ENCODE measurements around the gene MOCOS. TPM values are rescaled to one million over a fixed set of nuclear protein-coding genes. Genes with fewer than 3 reads are reported as not detected.
A peak's percentile ranks its signal among the peaks of the same experiment; 100 is the strongest.
"Not testable (repeated sequence)": the region's sequence is repeated elsewhere in the genome, so short reads cannot be mapped to it uniquely, and the experiment has no call there.

Gene MOCOS
- total RNA-seq, 1 donor from 2014 or later, result 1.9 TPM

DNA sequence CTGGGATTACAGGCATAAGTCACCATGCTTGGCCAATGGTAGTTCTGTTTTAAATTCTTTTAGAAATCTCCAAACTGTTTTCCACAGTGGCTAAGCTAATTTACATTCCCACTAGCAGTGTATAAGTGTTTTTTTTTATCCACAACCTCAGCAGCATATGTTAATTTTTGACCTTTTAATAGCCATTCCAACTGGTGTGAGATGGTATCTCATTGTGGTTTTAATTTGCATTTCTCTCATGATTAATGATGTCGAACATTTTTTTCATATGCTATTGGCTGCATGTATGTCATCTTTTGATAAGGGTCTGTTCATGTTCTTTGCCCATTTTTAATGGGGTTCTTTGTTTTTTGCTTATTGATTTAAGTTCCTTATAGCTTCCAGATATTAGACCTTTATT is 20.0 kb downstream of the MOCOS start:
- Mint-ChIP-seq H3K36me3 (ENCODE audit: low read depth, unreplicated experiment) (no peaks in the 10 kb centered on the region), H3K27ac (ENCODE audit: unreplicated experiment) (peak overlapping the region; percentile 12), H3K4me3 (ENCODE audit: unreplicated experiment) (no peak overlapping the region), H3K27me3 (ENCODE audit: low read depth, unreplicated experiment) (no peaks in the 10 kb centered on the region), H3K4me1 (ENCODE audit: low read depth, unreplicated experiment) (peaks cover 8% of the 10 kb centered on the region), H3K9me3 (ENCODE audit: unreplicated experiment) (peaks cover 7% of the 10 kb centered on the region)
- H3K4me2 ChIP-seq (ENCODE audit: low read length), result no peak overlapping the region
- H3K4me1 ChIP-seq (ENCODE audit: insufficient read depth, low read length), result no peaks in the 10 kb centered on the region
- FAIRE-seq (no peak), DNase-seq (ENCODE audit: low read depth) (no peak)
- H2AFZ ChIP-seq (ENCODE audit: low read depth, low read length), result no peak overlapping the region
- H3K36me3 ChIP-seq (ENCODE audit: insufficient read depth, low read length), result no peaks in the 10 kb centered on the region
- no peak overlapping the region for H3K9ac ChIP-seq (ENCODE audit: low read length)
- H3K27me3 ChIP-seq (ENCODE audit: insufficient read depth, low read length), result no peaks in the 10 kb centered on the region
- no peaks in the 10 kb centered on the region for H4K20me1 ChIP-seq (ENCODE audit: insufficient read depth, low read length)
- TF ChIP-seq, protein P1, sequence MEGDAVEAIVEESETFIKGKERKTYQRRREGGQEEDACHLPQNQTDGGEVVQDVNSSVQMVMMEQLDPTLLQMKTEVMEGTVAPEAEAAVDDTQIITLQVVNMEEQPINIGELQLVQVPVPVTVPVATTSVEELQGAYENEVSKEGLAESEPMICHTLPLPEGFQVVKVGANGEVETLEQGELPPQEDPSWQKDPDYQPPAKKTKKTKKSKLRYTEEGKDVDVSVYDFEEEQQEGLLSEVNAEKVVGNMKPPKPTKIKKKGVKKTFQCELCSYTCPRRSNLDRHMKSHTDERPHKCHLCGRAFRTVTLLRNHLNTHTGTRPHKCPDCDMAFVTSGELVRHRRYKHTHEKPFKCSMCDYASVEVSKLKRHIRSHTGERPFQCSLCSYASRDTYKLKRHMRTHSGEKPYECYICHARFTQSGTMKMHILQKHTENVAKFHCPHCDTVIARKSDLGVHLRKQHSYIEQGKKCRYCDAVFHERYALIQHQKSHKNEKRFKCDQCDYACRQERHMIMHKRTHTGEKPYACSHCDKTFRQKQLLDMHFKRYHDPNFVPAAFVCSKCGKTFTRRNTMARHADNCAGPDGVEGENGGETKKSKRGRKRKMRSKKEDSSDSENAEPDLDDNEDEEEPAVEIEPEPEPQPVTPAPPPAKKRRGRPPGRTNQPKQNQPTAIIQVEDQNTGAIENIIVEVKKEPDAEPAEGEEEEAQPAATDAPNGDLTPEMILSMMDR (IDR thresholded peaks at IDR 0.05; ENCODE audit: insufficient read depth, low read depth, low read length), result no peak
- TF ChIP-seq EZH2 (IDR thresholded peaks at IDR 0.05; ENCODE audit: insufficient read depth, low read length), result no peak
- no peak overlapping the region for H3K27ac ChIP-seq (ENCODE audit: low read depth, low read length)
- no peak overlapping the region for H3K4me3 ChIP-seq (ENCODE audit: insufficient read depth, low read depth, low read length)
- no peaks in the 10 kb centered on the region for H3K79me2 ChIP-seq (ENCODE audit: insufficient read depth, low read length)
- no peaks in the 10 kb centered on the region for H3K9me3 ChIP-seq (ENCODE audit: insufficient read depth, low read depth, low read length)

DNA sequence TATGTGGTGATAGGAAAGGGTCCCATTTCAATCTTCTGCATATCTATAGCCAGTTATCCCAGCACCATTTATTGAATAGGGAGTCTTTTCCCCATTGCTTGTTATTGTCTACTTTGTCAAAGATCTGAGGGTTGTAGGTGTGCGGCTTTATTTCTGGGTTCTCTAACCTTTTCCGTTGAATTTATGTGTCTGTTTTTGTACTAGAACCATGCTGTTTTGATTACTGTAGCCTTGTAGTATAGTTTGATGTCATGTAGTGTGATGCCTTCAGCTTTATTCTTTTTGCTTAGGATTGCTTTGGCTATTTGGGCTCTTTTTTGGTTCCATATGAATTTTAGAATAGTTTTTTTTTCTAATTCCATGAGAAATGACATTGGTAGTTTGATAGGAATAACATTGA is 20.7 kb downstream of the MOCOS start:
- not testable (repeated sequence) for FAIRE-seq; DNase-seq (ENCODE audit: low read depth); H3K36me3 ChIP-seq (ENCODE audit: insufficient read depth, low read length); H3K4me3 Mint-ChIP-seq (ENCODE audit: unreplicated experiment); H3K9me3 Mint-ChIP-seq (ENCODE audit: unreplicated experiment); H3K27ac ChIP-seq (ENCODE audit: low read depth, low read length); H4K20me1 ChIP-seq (ENCODE audit: insufficient read depth, low read length); H3K4me1 ChIP-seq (ENCODE audit: insufficient read depth, low read length); H3K9me3 ChIP-seq (ENCODE audit: insufficient read depth, low read depth, low read length); H3K4me2 ChIP-seq (ENCODE audit: low read length); H3K79me2 ChIP-seq (ENCODE audit: insufficient read depth, low read length); H3K36me3 Mint-ChIP-seq (ENCODE audit: low read depth, unreplicated experiment); H2AFZ ChIP-seq (ENCODE audit: low read depth, low read length); H3K27me3 ChIP-seq (ENCODE audit: insufficient read depth, low read length); H3K9ac ChIP-seq (ENCODE audit: low read length); H3K4me3 ChIP-seq (ENCODE audit: insufficient read depth, low read depth, low read length); H3K27ac Mint-ChIP-seq (ENCODE audit: unreplicated experiment); H3K4me1 Mint-ChIP-seq (ENCODE audit: low read depth, unreplicated experiment); H3K27me3 Mint-ChIP-seq (ENCODE audit: low read depth, unreplicated experiment)

- Mint-ChIP-seq H3K27me3 (ENCODE audit: low read depth, unreplicated experiment) (peaks cover 2% of the 10 kb centered on the region), H3K4me1 (ENCODE audit: low read depth, unreplicated experiment) (peaks cover 8% of the 10 kb centered on the region), H3K27ac (ENCODE audit: unreplicated experiment) (no peak overlapping the region), H3K9me3 (ENCODE audit: unreplicated experiment) (peaks cover 7% of the 10 kb centered on the region), H3K4me3 (ENCODE audit: unreplicated experiment) (no peak overlapping the region), H3K36me3 (ENCODE audit: low read depth, unreplicated experiment) (no peaks in the 10 kb centered on the region)
- H3K9ac ChIP-seq (ENCODE audit: low read length), result no peak overlapping the region
- no peaks in the 10 kb centered on the region for H4K20me1 ChIP-seq (ENCODE audit: insufficient read depth, low read length)
- no peaks in the 10 kb centered on the region for H3K79me2 ChIP-seq (ENCODE audit: insufficient read depth, low read length)
- no peak overlapping the region for H3K4me2 ChIP-seq (ENCODE audit: low read length)
- H3K9me3 ChIP-seq (ENCODE audit: insufficient read depth, low read depth, low read length), result no peaks in the 10 kb centered on the region
- no peaks in the 10 kb centered on the region for H3K36me3 ChIP-seq (ENCODE audit: insufficient read depth, low read length)
- no peak overlapping the region for H3K4me3 ChIP-seq (ENCODE audit: insufficient read depth, low read depth, low read length)
- TF ChIP-seq, protein P1 (IDR thresholded peaks at IDR 0.05; ENCODE audit: insufficient read depth, low read depth, low read length), result no peak
- TF ChIP-seq EZH2 (IDR thresholded peaks at IDR 0.05; ENCODE audit: insufficient read depth, low read length), result no peak
- H3K27ac ChIP-seq (ENCODE audit: low read depth, low read length), result no peak overlapping the region
- no peak overlapping the region for H2AFZ ChIP-seq (ENCODE audit: low read depth, low read length)
- no peak for FAIRE-seq
- no peaks in the 10 kb centered on the region for H3K27me3 ChIP-seq (ENCODE audit: insufficient read depth, low read length)
- no peaks in the 10 kb centered on the region for H3K4me1 ChIP-seq (ENCODE audit: insufficient read depth, low read length)
- DNase-seq (ENCODE audit: low read depth), result no peak
These were observed 24.3 kb downstream of the MOCOS start for GRCh38 chr18:36211612-36212065.
